HG02571 (cell line): ENCODE data around the gene TMCC1.
A peak's percentile ranks its signal among the peaks of the same experiment; 100 is the strongest.

ENCODE experiments used
- ATAC-seq: cut with Tn5 transposase; IDR thresholded peaks from one replicate; pipeline ENCODE4 v1.9.1; 2021; ENCODE audit warnings: mild to moderate bottlenecking, moderate library complexity; ENCODE audit not compliant: unreplicated experiment

The TMCC1 gene

GRCh38 chr3:129626744-129627349 lies 266.7 kb downstream of the TMCC1 start:
- ATAC-seq, result peak; percentile 94

GRCh38 chr3:129625072-129625874 lies 268.2 kb downstream of the TMCC1 start:
- no peak for ATAC-seq

GRCh38 chr3:129624347-129625071 lies 269.0 kb downstream of the TMCC1 start:
- no peak for ATAC-seq

- no peak for ATAC-seq
Observed at GRCh38 chr3:129623447-129624118, 269.9 kb downstream of the TMCC1 start.

GRCh38 chr3:129622933-129623332 lies 270.6 kb downstream of the TMCC1 start:
- ATAC-seq, result no peak

- no peak for ATAC-seq
Observed at GRCh38 chr3:129622226-129622874, 271.2 kb downstream of the TMCC1 start.

GRCh38 chr3:129621626-129622225 lies 271.8 kb downstream of the TMCC1 start:
- ATAC-seq, result no peak

- ATAC-seq, result no peak
Observed at GRCh38 chr3:129620828-129621559, 272.5 kb downstream of the TMCC1 start.

GRCh38 chr3:129619726-129620162 lies 273.8 kb downstream of the TMCC1 start:
- ATAC-seq, result no peak

GRCh38 chr3:129618901-129619671 lies 274.4 kb downstream of the TMCC1 start:
- ATAC-seq, result no peak

- ATAC-seq, result no peak
Observed at GRCh38 chr3:129618186-129618820, 275.2 kb downstream of the TMCC1 start.

GRCh38 chr3:129617381-129618185 lies 275.9 kb downstream of the TMCC1 start:
- ATAC-seq, result no peak

- ATAC-seq, result no peak
Observed at GRCh38 chr3:129616713-129617112, 276.8 kb downstream of the TMCC1 start.

GRCh38 chr3:129616291-129616690 lies 277.2 kb downstream of the TMCC1 start:
- ATAC-seq, result no peak

- ATAC-seq, result no peak
Observed at GRCh38 chr3:129615751-129616281, 277.7 kb downstream of the TMCC1 start.

- no peak for ATAC-seq
Observed at GRCh38 chr3:129614927-129615363, 278.6 kb downstream of the TMCC1 start.

- no peak for ATAC-seq
Observed at GRCh38 chr3:129614435-129614834, 279.1 kb downstream of the TMCC1 start.
